Measurements from ENCODE around the gene C14orf119. TPM values are rescaled to one million over a fixed set of nuclear protein-coding genes. Genes with fewer than 3 reads are reported as not detected.

Gene C14orf119
- total RNA-seq, 1 donor from 2014 or later = 48.5 TPM

GRCh38 chr14:23147676-23148075 lies 52.4 kb downstream of the C14orf119 start:
- no peak for DNase-seq (ENCODE audit: low read depth, low spot score)

- no peak for DNase-seq (ENCODE audit: low read depth, low spot score)
Observed at GRCh38 chr14:23148591-23149249, 53.4 kb downstream of the C14orf119 start.

GRCh38 chr14:23149745-23150144 lies 54.4 kb downstream of the C14orf119 start:
- DNase-seq (ENCODE audit: low read depth, low spot score) = no peak

Other genes with a start within 250 kb of the C14orf119 start
- gene LRP10, start 223.8 kb upstream of the C14orf119 start, total RNA-seq = 59.9 and 67.8 TPM in 2 replicates
- under 0.01 TPM in 1 of 2 replicates, not detected in the other for gene REM2, start 212.3 kb upstream of the C14orf119 start, total RNA-seq
- gene RBM23, start 176.4 kb upstream of the C14orf119 start, total RNA-seq = 59.9 and 75.2 TPM in 2 replicates
- 67.0 and 67.7 TPM in 2 replicates for gene PRMT5, start 166.1 kb upstream of the C14orf119 start, total RNA-seq
- 57.4 and 58.2 TPM in 2 replicates for gene HAUS4, start 138.4 kb upstream of the C14orf119 start, total RNA-seq
- 66.8 and 72.2 TPM in 2 replicates for gene AJUBA, start 113.0 kb upstream of the C14orf119 start, total RNA-seq
- 7.5 and 8.0 TPM in 2 replicates for gene C14orf93, start 85.4 kb upstream of the C14orf119 start, total RNA-seq
- 302 and 331 TPM in 2 replicates for gene PSMB5, start 60.6 kb upstream of the C14orf119 start, total RNA-seq
- gene PSMB11, start 53.3 kb upstream of the C14orf119 start, total RNA-seq = not detected in 2 replicates
- gene CDH24, start 38.0 kb upstream of the C14orf119 start, total RNA-seq = 6.3 and 13.9 TPM in 2 replicates
- 62.8 and 98.6 TPM in 2 replicates for gene ACIN1, start 369 bp upstream of the C14orf119 start, total RNA-seq
- not detected in 2 replicates for gene CIROP, start 9.5 kb downstream of the C14orf119 start, total RNA-seq
- not detected in 2 replicates for gene CEBPE, start 23.8 kb downstream of the C14orf119 start, total RNA-seq
- 0.46 and 0.78 TPM in 2 replicates for gene SLC7A8, start 88.2 kb downstream of the C14orf119 start, total RNA-seq
- not detected in 2 replicates for gene RNF212B, start 142.4 kb downstream of the C14orf119 start, total RNA-seq
- 4.0 and 5.8 TPM in 2 replicates for gene HOMEZ, start 190.6 kb downstream of the C14orf119 start, total RNA-seq
- gene PPP1R3E, start 207.4 kb downstream of the C14orf119 start, total RNA-seq = 1.8 and 2.0 TPM in 2 replicates
- gene BCL2L2, start 211.3 kb downstream of the C14orf119 start, total RNA-seq = 17.5 and 18.3 TPM in 2 replicates
- gene PABPN1, start 226.0 kb downstream of the C14orf119 start, total RNA-seq = 132 and 144 TPM in 2 replicates